Body of pancreas (tissue), 4 donors: Measurements from ENCODE around the gene SOBP. TPM values are rescaled to one million over a fixed set of nuclear protein-coding genes. Genes with fewer than 3 reads are reported as not detected.
"Not testable (repeated sequence)": the region's sequence is repeated elsewhere in the genome, so short reads cannot be mapped to it uniquely, and the experiment has no call there.

Experiments
- ATAC-seq: fragments of 150-250 bp; one replicate; pipeline ENCODE4 v1.9.1; 2016
- DNase-seq, 4 donors: peaks; one replicate each; pipeline ENCODE4 v3.0.0-alpha.2; 2019
- H3K27ac ChIP-seq, 4 donors: fragments of 200-600 bp; sonication (generic); 1 replicate in 3 of 4; 2 replicates in 1 of 4; pipeline versions ENCODE4 v1.5.1 to v1.6.1; 2016 to 2019; ENCODE audit warnings: mild to moderate bottlenecking in 1 of 4, mixed read lengths in 1 of 4, moderate library complexity in 1 of 4
- H3K27me3 ChIP-seq, 2 donors: fragments of 200-600 bp; sonication (generic); one replicate each; pipeline ENCODE4 v1.6.0; 2016; ENCODE audit warnings: mild to moderate bottlenecking in 1 of 2
- H3K36me3 ChIP-seq, 2 donors: fragments of 200-600 bp; sonication (generic); replicated peaks in 1 of 2; 2 replicates each; pipeline ENCODE4 v1.5.1; 2016; ENCODE audit warnings: low read depth in 2 of 2; ENCODE audit not compliant: insufficient read depth in 1 of 2
- H3K4me1 ChIP-seq: fragments of 200-600 bp; sonication (generic); one replicate; pipeline ENCODE4 v1.6.0; 2016
- H3K4me3 ChIP-seq, 2 donors: fragments of 200-600 bp; sonication (generic); 1 replicate in 1 of 2; 2 replicates in 1 of 2; pipeline ENCODE4 v1.5.1; 2016 to 2019
- H3K9me3 ChIP-seq, 3 donors: fragments of 200-600 bp; sonication (generic); 1 replicate in 2 of 3; 2 replicates in 1 of 3; pipeline ENCODE4 v1.5.1; 2016
- POLR2A ChIP-seq, 3 donors: fragments of 450-650 bp; IDR thresholded peaks; one replicate each; pipeline ENCODE4 v1.6.1; 2016; ENCODE audit warnings: antibody characterized with exemption in 3 of 3, mild to moderate bottlenecking in 2 of 3
- WGBS, 2 donors: methylation state at CpG; one replicate each; pipeline ENCODE4 v1.1.5; 2017; 5-methylcytosine and 5-hydroxymethylcytosine counted together
- intact Hi-C: fragments of 100-400 bp; cut with DNase I; formaldehyde crosslinking; loops from one replicate; pipeline ENCODE4 v1.15.1; 2023
- total RNA-seq, 2 donors: library from RNA; depleted of rRNA; stranded (reverse); fragments of >200 nt; gene quantifications; one replicate each; pipeline ENCODE4 v1.1.0, GENCODE V29; 2016
- TF ChIP-seq, protein P1 (sequence below), 7 experiments: fragments of 450-650 bp in 4 of 7; fragments of 200-600 bp in 3 of 7; sonication (generic) in 3 of 7; IDR thresholded peaks; one replicate each; pipeline ENCODE4 v1.5.1; 2016 to 2019; ENCODE audit warnings: antibody characterized with exemption in 7 of 7

Gene SOBP
- total RNA-seq, 2 donors from 2014 or later: 0.66 to 3.1 TPM

DNA sequence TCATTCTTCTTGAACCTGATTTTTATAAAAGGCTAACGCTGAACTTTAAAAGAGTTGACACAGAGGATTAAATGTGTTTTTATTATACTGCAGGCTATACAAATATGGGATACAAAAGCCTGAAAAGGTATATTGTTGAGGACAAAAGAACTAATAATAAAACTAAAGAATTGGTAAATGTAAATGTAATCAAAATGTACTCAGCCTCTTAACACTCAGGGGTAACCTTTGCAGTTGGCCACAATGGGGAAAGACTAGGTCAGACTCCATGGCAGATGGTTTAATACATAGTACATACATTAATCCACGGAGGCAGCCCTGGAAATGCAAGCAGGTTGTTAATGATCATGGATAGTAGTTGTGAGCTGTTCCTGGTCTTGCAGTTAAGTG, 57.5 kb downstream of the SOBP start:
- WGBS, 2 donors: 61 to 82% methylated on average over 2 of the region's 2 CpGs
- intact Hi-C loops: no loop called here
- TF ChIP-seq, protein P1, sequence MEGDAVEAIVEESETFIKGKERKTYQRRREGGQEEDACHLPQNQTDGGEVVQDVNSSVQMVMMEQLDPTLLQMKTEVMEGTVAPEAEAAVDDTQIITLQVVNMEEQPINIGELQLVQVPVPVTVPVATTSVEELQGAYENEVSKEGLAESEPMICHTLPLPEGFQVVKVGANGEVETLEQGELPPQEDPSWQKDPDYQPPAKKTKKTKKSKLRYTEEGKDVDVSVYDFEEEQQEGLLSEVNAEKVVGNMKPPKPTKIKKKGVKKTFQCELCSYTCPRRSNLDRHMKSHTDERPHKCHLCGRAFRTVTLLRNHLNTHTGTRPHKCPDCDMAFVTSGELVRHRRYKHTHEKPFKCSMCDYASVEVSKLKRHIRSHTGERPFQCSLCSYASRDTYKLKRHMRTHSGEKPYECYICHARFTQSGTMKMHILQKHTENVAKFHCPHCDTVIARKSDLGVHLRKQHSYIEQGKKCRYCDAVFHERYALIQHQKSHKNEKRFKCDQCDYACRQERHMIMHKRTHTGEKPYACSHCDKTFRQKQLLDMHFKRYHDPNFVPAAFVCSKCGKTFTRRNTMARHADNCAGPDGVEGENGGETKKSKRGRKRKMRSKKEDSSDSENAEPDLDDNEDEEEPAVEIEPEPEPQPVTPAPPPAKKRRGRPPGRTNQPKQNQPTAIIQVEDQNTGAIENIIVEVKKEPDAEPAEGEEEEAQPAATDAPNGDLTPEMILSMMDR (IDR thresholded peaks at IDR 0.05): no peak
- TF ChIP-seq POLR2A (IDR thresholded peaks at IDR 0.05): no peak

DNA sequence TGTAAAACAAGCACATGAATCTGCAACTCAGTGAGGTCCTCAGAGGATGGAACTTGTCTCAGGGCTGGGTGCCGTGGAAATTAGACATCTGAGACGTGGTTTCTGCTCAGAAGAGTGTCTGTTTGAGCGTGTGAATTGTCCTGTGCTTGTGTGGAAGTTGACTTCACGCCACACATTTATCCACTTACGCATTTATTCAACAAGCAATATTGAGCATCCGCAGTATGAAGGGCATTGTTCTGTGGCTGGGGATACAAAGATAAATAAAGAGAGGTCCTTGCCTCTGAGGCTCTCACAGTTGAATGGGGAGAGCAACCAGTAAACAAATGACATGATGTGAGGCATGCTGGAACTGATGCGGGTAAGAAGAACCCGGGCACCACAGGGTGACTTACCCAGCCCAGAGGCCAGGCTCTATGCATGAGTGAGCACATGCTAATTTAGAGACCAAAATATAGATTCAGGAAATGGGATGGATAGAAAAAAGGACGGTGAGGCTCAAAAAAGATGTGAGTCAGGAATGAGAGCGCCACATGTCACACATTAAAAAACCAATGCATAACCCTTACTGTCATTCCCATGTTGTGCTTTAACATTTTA, 60.4 kb downstream of the SOBP start:
- TF ChIP-seq, protein P1 (IDR thresholded peaks at IDR 0.05): no peak
- no peak for TF ChIP-seq POLR2A (IDR thresholded peaks at IDR 0.05)
- intact Hi-C loops: no loop called here
- Histone ChIP-seq H3K9me3 (no peaks in the 10 kb centered on the region), H3K4me1 (no peaks in the 10 kb centered on the region), H3K27ac (no peak overlapping the region), H3K36me3 (no peaks in the 10 kb centered on the region), H3K4me3 (no peak overlapping the region), H3K27me3 (no peaks in the 10 kb centered on the region)
- DNase-seq (no peak), ATAC-seq (no peak)
- 92 to 94% methylated on average over 10 of the region's 10 CpGs for WGBS, 2 donors

More for the DNA sequence above, 57.5 kb downstream of the SOBP start:
- H3K27ac ChIP-seq: no peak overlapping the region
- no peak overlapping the region for H3K4me3 ChIP-seq
- H3K4me1 ChIP-seq: no peaks in the 10 kb centered on the region
- DNase-seq (no peak), ATAC-seq (no peak)
- no peaks in the 10 kb centered on the region for H3K9me3 ChIP-seq
- no peaks in the 10 kb centered on the region for H3K27me3 ChIP-seq
- no peaks in the 10 kb centered on the region for H3K36me3 ChIP-seq

DNA sequence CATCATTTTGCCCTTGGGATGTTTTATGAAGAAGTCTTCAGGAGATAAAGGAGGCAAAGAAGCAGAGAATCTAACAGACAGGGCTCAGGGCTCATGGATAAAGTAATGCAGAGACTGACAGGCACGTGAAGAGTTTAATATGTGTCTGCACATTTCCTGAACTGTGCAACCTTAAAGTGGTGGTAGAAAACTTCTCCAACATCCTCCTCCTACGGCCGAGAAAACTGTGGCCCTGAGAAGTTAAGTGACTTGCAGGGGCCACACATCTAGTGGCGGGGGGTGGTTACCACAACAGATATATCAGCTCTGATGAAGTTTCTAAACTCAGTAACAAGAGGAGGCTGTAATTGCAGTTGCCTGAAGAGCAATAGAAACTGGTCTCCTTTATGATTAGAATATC, 61.0 kb downstream of the SOBP start:
- Histone ChIP-seq H3K27ac (no peak overlapping the region), H3K4me3 (no peak overlapping the region), H3K36me3 (no peaks in the 10 kb centered on the region), H3K4me1 (no peaks in the 10 kb centered on the region), H3K27me3 (no peaks in the 10 kb centered on the region), H3K9me3 (no peaks in the 10 kb centered on the region)
- no peak for DNase-seq
- no peak for ATAC-seq
- TF ChIP-seq, protein P1 (IDR thresholded peaks at IDR 0.05): no peak
- no peak for TF ChIP-seq POLR2A (IDR thresholded peaks at IDR 0.05)
- WGBS, 2 donors: 84 to 86% methylated on average over 4 of the region's 4 CpGs
- intact Hi-C loops: no loop called here

DNA sequence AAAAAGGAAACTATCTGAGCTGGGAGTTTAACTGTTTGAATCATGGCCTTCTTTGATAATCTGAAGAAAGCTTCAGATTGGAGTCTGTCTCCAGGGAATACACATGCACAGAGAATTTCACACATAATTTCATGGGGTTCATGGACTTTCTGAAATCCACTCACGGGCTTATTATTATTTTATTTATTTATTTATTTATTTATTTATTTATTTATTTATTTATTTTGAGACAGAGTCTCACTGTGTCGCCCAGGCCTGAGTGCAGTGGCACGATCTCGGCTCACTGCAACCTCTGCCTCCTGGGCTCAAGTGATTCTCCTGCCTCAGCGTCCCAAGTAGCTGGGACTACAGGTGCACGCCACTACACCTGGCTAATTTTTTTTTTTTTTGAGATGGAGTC, 63.2 kb downstream of the SOBP start:
- H3K27ac ChIP-seq, intact Hi-C loops, H3K27me3 ChIP-seq, H3K4me3 ChIP-seq, ATAC-seq, H3K9me3 ChIP-seq, H3K4me1 ChIP-seq, DNase-seq, H3K36me3 ChIP-seq: not testable (repeated sequence)
- WGBS, 2 donors: 93 to 96% methylated on average over 6 of the region's 6 CpGs

DNA sequence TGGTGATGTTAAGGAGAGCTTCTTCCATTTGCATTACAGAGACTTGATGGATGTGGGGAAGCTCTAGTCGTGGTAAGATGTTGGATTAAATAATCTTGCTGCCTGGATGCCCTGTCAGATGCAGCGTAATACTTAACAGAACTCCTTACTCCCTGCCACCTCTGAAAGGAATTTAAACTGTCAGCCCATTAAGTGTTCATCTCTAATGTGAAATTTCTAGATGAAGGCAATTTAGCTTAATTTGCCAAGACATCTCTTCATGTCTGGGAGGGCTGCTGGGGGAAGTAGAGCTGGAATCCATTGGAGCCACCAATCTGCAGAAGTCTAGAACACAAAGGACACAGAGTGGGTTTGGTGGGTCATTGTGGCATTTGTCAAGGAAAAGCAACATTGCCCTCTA, 64.4 kb downstream of the SOBP start:
- 91 to 94% methylated on average over 2 of the region's 2 CpGs for WGBS, 2 donors
- TF ChIP-seq POLR2A (IDR thresholded peaks at IDR 0.05): no peak
- TF ChIP-seq, protein P1 (IDR thresholded peaks at IDR 0.05): no peak
- no peak for ATAC-seq
- DNase-seq: no peak
- H3K36me3 ChIP-seq: no peaks in the 10 kb centered on the region
- intact Hi-C loops: no loop called here
- H3K27ac ChIP-seq: no peak overlapping the region
- no peak overlapping the region for H3K4me3 ChIP-seq
- no peaks in the 10 kb centered on the region for H3K4me1 ChIP-seq
- H3K9me3 ChIP-seq: no peaks in the 10 kb centered on the region
- H3K27me3 ChIP-seq: no peaks in the 10 kb centered on the region
